CD4-positive, alpha-beta memory T cell (primary cell): ENCODE data around the gene OR4F15. TPM values are rescaled to one million over a fixed set of nuclear protein-coding genes. Genes with fewer than 3 reads are reported as not detected.

Experiments used
- CTCF ChIA-PET: fragments of 350-600 bp; sonication (Branson Sonifier 250); formaldehyde crosslinking; loops from one replicate; lab custom pipeline; 2021; ENCODE audit warnings: inconsistent platforms; ENCODE audit not compliant: partially characterized antibody; lab: Charles Lee
- POLR2A ChIA-PET: fragments of 350-600 bp; sonication (Branson Sonifier 250); formaldehyde crosslinking; loops from one replicate; lab custom pipeline; 2021; ENCODE audit not compliant: partially characterized antibody; lab: Charles Lee
- DNase-seq, 5 donors: peaks; one replicate each; pipeline versions ENCODE4 v3.0.0 to v3.0.0-alpha.2; 2020 to 2022; ENCODE audit warnings: mixed read lengths in 1 of 5
- H3K27ac ChIP-seq: one replicate; pipeline ENCODE4 v1.7.0; 2013; ENCODE audit warnings: low read depth, low read length
- H3K27me3 ChIP-seq: 2 replicates; pipeline ENCODE4 v1.7.0; 2013; ENCODE audit warnings: mild to moderate bottlenecking, low read length, moderate library complexity; ENCODE audit not compliant: insufficient read depth
- H3K36me3 ChIP-seq: 2 replicates; pipeline ENCODE4 v1.7.0; 2013; ENCODE audit warnings: mild to moderate bottlenecking, low read length, moderate library complexity; ENCODE audit not compliant: insufficient read depth
- H3K4me1 ChIP-seq: 2 replicates; pipeline ENCODE4 v1.7.0; 2013; ENCODE audit warnings: mild to moderate bottlenecking, low read length, moderate library complexity; ENCODE audit not compliant: insufficient read depth
- H3K4me3 ChIP-seq, 2 donors: one replicate each; pipeline ENCODE4 v1.7.0; 2013; ENCODE audit warnings: low read length in 2 of 2, mild to moderate bottlenecking in 1 of 2
- H3K9me3 ChIP-seq, 2 donors: one replicate each; pipeline ENCODE4 v1.7.0; 2013; ENCODE audit warnings: low read length in 2 of 2, control low read depth in 1 of 2; ENCODE audit not compliant: control insufficient read depth in 1 of 2
- H3K27ac Mint-ChIP-seq, 7 donors: one replicate each; pipeline ENCODE4 v1.8.0; 2020 to 2021; ENCODE audit warnings: mixed read lengths in 7 of 7, mild to moderate bottlenecking in 6 of 7, inconsistent platforms in 3 of 7, moderate library complexity in 3 of 7
- H3K27me3 Mint-ChIP-seq, 2 donors: one replicate each; pipeline ENCODE4 v1.8.0; 2020 to 2021; ENCODE audit warnings: mixed read lengths in 2 of 2
- H3K36me3 Mint-ChIP-seq, 2 donors: one replicate each; pipeline ENCODE4 v1.8.0; 2020 to 2021; ENCODE audit warnings: mixed read lengths in 2 of 2, inconsistent platforms in 1 of 2, mild to moderate bottlenecking in 1 of 2
- H3K4me1 Mint-ChIP-seq, 4 donors: one replicate each; pipeline ENCODE4 v1.8.0; 2020 to 2021; ENCODE audit warnings: mixed read lengths in 4 of 4, mild to moderate bottlenecking in 1 of 4
- H3K4me3 Mint-ChIP-seq, 8 donors: one replicate each; pipeline ENCODE4 v1.8.0; 2020 to 2021; ENCODE audit warnings: mixed read lengths in 8 of 8, mild to moderate bottlenecking in 7 of 8, moderate library complexity in 6 of 8, inconsistent platforms in 3 of 8
- H3K9me3 Mint-ChIP-seq, 8 donors: one replicate each; pipeline ENCODE4 v1.8.0; 2020 to 2021; ENCODE audit warnings: mixed read lengths in 8 of 8, mild to moderate bottlenecking in 5 of 8, inconsistent platforms in 3 of 8, moderate library complexity in 1 of 8
- intact Hi-C: fragments of 100-400 bp; cut with micrococcal nuclease; formaldehyde crosslinking; loops from one replicate; pipeline ENCODE4 v1.15.1; 2023
- polyA plus RNA-seq, 2 donors: library from polyadenylated mRNA; unstranded; fragments of 300-500 nt; fragmentation: Illumina TruSeq; gene quantifications; one replicate each; pipeline ENCODE4 v1.2.3, GENCODE V29; 2021
- total RNA-seq, 2 experiments: library from RNA; stranded (reverse); gene quantifications; one replicate each; pipeline ENCODE4 v1.2.3, GENCODE V29; 2021

OR4F15 gene
- total and polyA plus RNA-seq, 4 experiments from 2014 or later: not detected

DNA sequence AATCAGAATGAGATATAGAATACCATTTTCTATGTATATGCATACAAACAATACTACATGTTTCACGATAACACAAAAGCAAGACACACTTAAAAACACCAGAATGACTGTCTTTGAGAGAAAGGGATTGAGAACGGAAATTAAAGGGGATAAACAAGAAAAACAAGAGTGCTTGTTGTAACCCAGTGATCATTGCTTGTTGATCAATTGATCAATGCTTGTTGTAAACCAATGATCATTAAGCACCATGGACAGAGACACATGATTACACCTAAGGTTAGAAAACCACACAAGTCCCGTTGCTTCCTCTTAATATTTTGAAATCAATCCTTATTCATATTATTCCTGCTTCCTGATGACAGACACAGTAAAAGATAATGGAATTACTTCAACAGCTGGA, 1.1 kb upstream of the OR4F15 start:
- H3K4me3 ChIP-seq: no peak overlapping the region
- Mint-ChIP-seq H3K36me3 (no peaks in the 10 kb centered on the region), H3K4me1 (no peaks in the 10 kb centered on the region), H3K27ac (no peak overlapping the region), H3K9me3 (peaks cover 0 to 3% (median 0%) of the 10 kb centered on the region in 8 donors), H3K4me3 (no peak overlapping the region), H3K27me3 (peaks cover 24 to 30% of the 10 kb centered on the region in 2 donors)
- intact Hi-C loops: no loop called here
- CTCF ChIA-PET: no interaction called here
- no peaks in the 10 kb centered on the region for H3K36me3 ChIP-seq
- H3K27me3 ChIP-seq: no peaks in the 10 kb centered on the region
- H3K4me1 ChIP-seq: no peaks in the 10 kb centered on the region
- DNase-seq: no peak
- no peaks in the 10 kb centered on the region for H3K9me3 ChIP-seq
- no peak overlapping the region for H3K27ac ChIP-seq
- POLR2A ChIA-PET: no interaction called here

DNA sequence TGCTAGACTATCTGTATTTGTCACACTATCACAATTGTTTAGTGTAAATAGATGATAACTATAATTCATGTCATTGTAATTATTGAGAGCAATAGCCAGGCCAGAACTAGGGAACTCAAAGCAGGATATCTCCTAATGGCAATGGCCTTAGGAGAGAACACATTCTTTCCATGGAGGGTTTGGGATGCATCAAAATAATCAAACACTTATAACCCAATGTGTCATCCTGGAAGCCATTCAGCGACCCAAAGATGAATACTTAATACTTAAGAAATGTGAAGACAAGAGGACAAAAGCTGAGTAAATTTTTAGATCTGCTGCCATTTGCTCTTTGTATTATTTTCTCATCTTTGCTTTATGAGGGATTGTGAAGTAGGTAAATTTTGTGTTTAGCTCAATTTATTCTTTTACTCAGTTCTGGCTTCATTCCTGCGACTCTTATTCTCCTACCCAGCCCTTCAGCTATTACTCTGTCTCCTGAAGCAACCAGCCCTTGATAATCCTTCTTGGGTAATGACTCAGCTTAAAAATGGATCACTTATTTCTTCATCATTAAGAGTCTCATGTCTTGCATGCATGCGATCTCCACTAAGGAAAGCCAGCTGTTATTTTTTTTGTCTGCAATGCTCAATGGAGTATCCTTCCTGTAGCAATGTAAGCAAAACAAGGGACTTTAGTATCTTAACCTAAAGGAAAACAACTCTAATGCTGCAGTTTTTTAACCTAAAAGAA, 2.0 kb downstream of the OR4F15 start:
- no peaks in the 10 kb centered on the region for H3K36me3 ChIP-seq
- Mint-ChIP-seq H3K27ac (no peak overlapping the region), H3K9me3 (peaks cover 0 to 3% (median 0%) of the 10 kb centered on the region in 8 donors), H3K27me3 (peaks cover 29% of the 10 kb centered on the region in 2 donors), H3K4me1 (no peaks in the 10 kb centered on the region), H3K4me3 (no peak overlapping the region), H3K36me3 (no peaks in the 10 kb centered on the region)
- no peaks in the 10 kb centered on the region for H3K4me1 ChIP-seq
- ChIA-PET POLR2A (no interaction called here), CTCF (no interaction called here)
- no peaks in the 10 kb centered on the region for H3K9me3 ChIP-seq
- no peak overlapping the region for H3K4me3 ChIP-seq
- DNase-seq: no peak
- intact Hi-C loops: no loop called here
- H3K27me3 ChIP-seq: no peaks in the 10 kb centered on the region
- H3K27ac ChIP-seq: no peak overlapping the region

DNA sequence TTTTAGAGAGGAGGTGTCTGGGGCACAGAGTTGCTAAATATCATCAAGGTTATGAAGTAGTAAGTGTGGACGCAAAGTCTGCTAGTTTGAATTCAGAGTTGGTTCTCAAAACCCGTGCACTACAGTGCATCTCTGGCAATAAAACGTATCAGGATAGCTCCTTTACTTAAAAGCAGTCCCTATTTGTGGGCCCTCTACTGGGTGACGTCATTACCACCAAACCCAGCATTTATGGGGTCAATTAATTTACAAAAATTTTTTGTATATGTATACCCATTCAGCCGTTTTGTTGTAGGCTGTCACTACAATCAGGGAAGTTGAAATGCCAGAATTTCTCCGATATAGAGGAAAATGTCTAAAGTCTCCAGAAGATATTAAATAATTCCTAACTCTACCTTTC, 8.8 kb downstream of the OR4F15 start:
- Histone ChIP-seq H3K4me3 (no peak overlapping the region), H3K27ac (no peak overlapping the region), H3K4me1 (no peaks in the 10 kb centered on the region), H3K9me3 (no peaks in the 10 kb centered on the region), H3K27me3 (no peaks in the 10 kb centered on the region), H3K36me3 (no peaks in the 10 kb centered on the region)
- POLR2A ChIA-PET: no interaction called here
- CTCF ChIA-PET: no interaction called here
- Mint-ChIP-seq H3K9me3 (no peaks in the 10 kb centered on the region), H3K27me3 (peaks cover 17 to 32% of the 10 kb centered on the region in 2 donors), H3K27ac (no peak overlapping the region), H3K36me3 (no peaks in the 10 kb centered on the region), H3K4me3 (no peak overlapping the region), H3K4me1 (no peaks in the 10 kb centered on the region)
- intact Hi-C loops: no loop called here
- DNase-seq: no peak

DNA sequence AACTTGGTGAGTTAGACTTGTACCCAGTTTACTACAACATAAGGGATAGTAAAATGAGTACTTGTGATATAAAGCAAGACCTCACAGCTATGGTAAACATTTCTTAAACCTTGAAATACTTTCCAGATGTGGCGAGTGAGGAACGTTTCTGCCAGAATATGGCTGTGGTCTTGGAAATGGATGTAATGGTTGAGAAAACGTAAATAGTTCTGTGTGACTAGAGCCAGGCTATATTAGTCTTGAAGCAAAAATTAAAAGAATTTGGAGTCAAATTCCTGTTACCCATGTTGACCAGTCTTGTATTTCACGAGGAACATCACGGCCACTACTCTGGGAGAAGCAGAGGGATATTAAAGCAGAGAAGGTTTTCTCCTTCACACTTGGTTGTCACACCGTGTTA, 15.3 kb downstream of the OR4F15 start:
- Histone ChIP-seq H3K4me3 (no peak overlapping the region), H3K27ac (no peak overlapping the region), H3K27me3 (no peaks in the 10 kb centered on the region), H3K36me3 (no peaks in the 10 kb centered on the region), H3K9me3 (no peaks in the 10 kb centered on the region), H3K4me1 (no peaks in the 10 kb centered on the region)
- intact Hi-C loops: no loop called here
- no peak for DNase-seq
- ChIA-PET CTCF (no interaction called here), POLR2A (no interaction called here)
- Mint-ChIP-seq H3K4me3 (no peak overlapping the region), H3K4me1 (no peaks in the 10 kb centered on the region), H3K27me3 (peaks cover 29 to 35% of the 10 kb centered on the region in 2 donors), H3K36me3 (no peaks in the 10 kb centered on the region), H3K27ac (no peak overlapping the region), H3K9me3 (peaks cover 0 to 7% (median 2%) of the 10 kb centered on the region in 8 donors)

DNA sequence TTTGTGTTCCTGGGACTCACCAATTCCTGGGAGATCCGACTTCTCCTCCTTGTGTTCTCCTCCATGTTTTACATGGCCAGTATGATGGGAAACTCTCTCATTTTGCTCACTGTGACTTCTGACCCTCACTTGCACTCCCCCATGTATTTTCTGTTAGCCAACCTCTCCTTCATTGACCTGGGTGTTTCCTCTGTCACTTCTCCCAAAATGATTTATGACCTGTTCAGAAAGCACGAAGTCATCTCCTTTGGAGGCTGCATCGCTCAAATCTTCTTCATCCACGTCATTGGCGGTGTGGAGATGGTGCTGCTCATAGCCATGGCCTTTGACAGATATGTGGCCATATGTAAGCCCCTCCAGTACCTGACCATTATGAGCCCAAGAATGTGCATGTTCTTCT, 16.8 kb downstream of the OR4F15 start:
- H3K4me1 Mint-ChIP-seq: no peaks in the 10 kb centered on the region
- no peak overlapping the region for H3K27ac Mint-ChIP-seq
- no peak overlapping the region for H3K4me3 ChIP-seq
- ChIA-PET POLR2A (no interaction called here), CTCF (no interaction called here)
- peaks cover 26 to 28% of the 10 kb centered on the region in 2 donors for H3K27me3 Mint-ChIP-seq
- no peak for DNase-seq
- no peaks in the 10 kb centered on the region for H3K36me3 ChIP-seq
- no peak overlapping the region for H3K4me3 Mint-ChIP-seq
- H3K9me3 Mint-ChIP-seq: peaks cover 0 to 16% (median 2%) of the 10 kb centered on the region in 8 donors
- no peak overlapping the region for H3K27ac ChIP-seq
- no peaks in the 10 kb centered on the region for H3K36me3 Mint-ChIP-seq
- H3K9me3 ChIP-seq: no peaks in the 10 kb centered on the region
- intact Hi-C loops: no loop called here
- H3K4me1 ChIP-seq: no peaks in the 10 kb centered on the region
- H3K27me3 ChIP-seq: no peaks in the 10 kb centered on the region

DNA sequence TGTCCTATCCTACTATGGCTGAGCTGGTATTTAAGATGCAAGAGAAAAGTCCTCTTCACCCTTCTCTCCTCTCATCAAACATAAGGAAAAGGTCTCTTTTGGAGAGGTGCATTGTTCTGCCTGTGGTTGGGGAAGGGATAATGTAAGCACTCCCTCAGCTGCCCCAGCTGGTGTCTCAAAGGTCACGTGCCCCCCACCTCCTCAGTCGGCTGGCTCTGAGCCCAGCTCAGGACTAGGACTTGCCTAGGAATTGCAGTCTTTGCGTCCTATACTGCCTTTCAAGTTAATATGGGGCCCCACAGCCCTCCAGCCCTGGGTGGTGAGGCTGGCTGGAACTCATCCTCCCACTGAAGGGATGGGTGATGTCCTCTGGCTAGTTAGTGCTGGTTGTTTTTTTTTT, 29.7 kb downstream of the OR4F15 start:
- Histone ChIP-seq H3K4me3 (no peak overlapping the region), H3K27me3 (no peaks in the 10 kb centered on the region), H3K36me3 (no peaks in the 10 kb centered on the region), H3K27ac (no peak overlapping the region), H3K4me1 (no peaks in the 10 kb centered on the region), H3K9me3 (no peaks in the 10 kb centered on the region)
- CTCF ChIA-PET: no interaction called here
- Mint-ChIP-seq H3K9me3 (peaks cover 0 to 11% (median 0%) of the 10 kb centered on the region in 8 donors), H3K36me3 (no peaks in the 10 kb centered on the region), H3K4me3 (no peak overlapping the region), H3K4me1 (no peaks in the 10 kb centered on the region), H3K27me3 (peaks cover 16 to 22% of the 10 kb centered on the region in 2 donors), H3K27ac (no peak overlapping the region)
- POLR2A ChIA-PET: no interaction called here
- no peak for DNase-seq
- intact Hi-C loops: no loop called here

DNA sequence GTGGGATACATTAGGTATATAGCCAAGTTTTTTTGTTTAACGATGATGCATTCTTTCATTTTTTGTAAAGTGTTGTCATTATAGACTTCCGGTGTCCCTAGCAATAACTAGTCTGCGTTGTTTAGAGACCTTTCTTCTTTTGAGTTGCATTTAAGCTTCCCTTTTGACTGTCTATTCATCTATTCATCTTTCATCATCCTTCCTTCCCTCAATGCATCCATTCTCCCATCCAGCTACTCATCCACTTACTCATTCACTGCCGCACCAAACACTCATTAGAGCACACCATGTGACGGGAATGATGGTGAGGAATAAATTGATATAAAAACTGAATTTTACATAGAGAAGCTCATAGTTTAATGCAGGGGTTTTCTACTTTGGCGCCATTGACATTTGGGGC, 32.9 kb downstream of the OR4F15 start:
- no peak overlapping the region for H3K4me3 ChIP-seq
- H3K36me3 Mint-ChIP-seq: no peaks in the 10 kb centered on the region
- no peaks in the 10 kb centered on the region for H3K4me1 Mint-ChIP-seq
- H3K4me1 ChIP-seq: no peaks in the 10 kb centered on the region
- intact Hi-C loops: no loop called here
- H3K27me3 Mint-ChIP-seq: peaks cover 23 to 26% of the 10 kb centered on the region in 2 donors
- no peak overlapping the region for H3K4me3 Mint-ChIP-seq
- H3K27ac ChIP-seq: no peak overlapping the region
- no peak overlapping the region for H3K27ac Mint-ChIP-seq
- POLR2A ChIA-PET: no interaction called here
- no peaks in the 10 kb centered on the region for H3K36me3 ChIP-seq
- H3K9me3 Mint-ChIP-seq: peaks cover 0 to 5% (median 0%) of the 10 kb centered on the region in 8 donors
- CTCF ChIA-PET: no interaction called here
- no peaks in the 10 kb centered on the region for H3K27me3 ChIP-seq
- no peak for DNase-seq
- no peaks in the 10 kb centered on the region for H3K9me3 ChIP-seq
